CD4-positive, alpha-beta T cell (primary cell): Measurements from ENCODE around the gene GATAD2B. TPM values are rescaled to one million over a fixed set of nuclear protein-coding genes. Genes with fewer than 3 reads are reported as not detected.
"Not testable (repeated sequence)": the region's sequence is repeated elsewhere in the genome, so short reads cannot be mapped to it uniquely, and the experiment has no call there.

Experiments
- ATAC-seq: fragments of 200-7000 bp; cut with Tn5 transposase; one replicate; pipeline ENCODE4 v1.10.0; 2022; ENCODE audit warnings: mild to moderate bottlenecking; ENCODE audit not compliant: poor library complexity
- CTCF ChIA-PET: fragments of 350-600 bp; sonication (Branson Sonifier 250); formaldehyde crosslinking; loops from one replicate; lab custom pipeline; 2021; ENCODE audit warnings: antibody characterized with exemption, inconsistent platforms; lab: Charles Lee
- POLR2A ChIA-PET: fragments of 350-600 bp; sonication (Branson Sonifier 250); formaldehyde crosslinking; loops from one replicate; lab custom pipeline; 2021; ENCODE audit warnings: antibody characterized with exemption, inconsistent platforms; lab: Charles Lee
- DNase-seq, 14 experiments: peaks; one replicate each; pipeline ENCODE4 v3.0.0-alpha.2; 2013 to 2020; ENCODE audit warnings: mixed read lengths in 2 of 14
- H3K27ac ChIP-seq, 2 donors: one replicate each; pipeline versions ENCODE4 v1.5.1 to v1.7.0; 2013; ENCODE audit warnings: low read length in 2 of 2, low read depth in 1 of 2, mild to moderate bottlenecking in 1 of 2
- H3K27me3 ChIP-seq, 2 experiments: 1 replicate in 1 of 2; 2 replicates in 1 of 2; pipeline versions ENCODE4 v1.6.1 to v1.7.0; 2013; ENCODE audit warnings: low read length in 2 of 2, control low read depth in 1 of 2, mild to moderate bottlenecking in 1 of 2, moderate library complexity in 1 of 2; ENCODE audit not compliant: insufficient read depth in 2 of 2, control insufficient read depth in 1 of 2
- H3K36me3 ChIP-seq: one replicate; pipeline ENCODE4 v1.6.1; 2013; ENCODE audit warnings: low read length, control low read depth; ENCODE audit not compliant: insufficient read depth
- H3K4me1 ChIP-seq: one replicate; pipeline ENCODE4 v1.6.1; 2013; ENCODE audit warnings: low read length, control low read depth; ENCODE audit not compliant: insufficient read depth
- H3K4me3 ChIP-seq: one replicate; pipeline ENCODE4 v1.5.1; 2013; ENCODE audit warnings: mild to moderate bottlenecking, low read length, moderate library complexity
- H3K9me3 ChIP-seq, 2 experiments: 1 replicate in 1 of 2; 2 replicates in 1 of 2; pipeline versions ENCODE4 v1.6.1 to v1.7.0; 2013; ENCODE audit warnings: low read length in 2 of 2, mild to moderate bottlenecking in 2 of 2, control low read depth in 1 of 2, moderate library complexity in 1 of 2; ENCODE audit not compliant: control insufficient read depth in 1 of 2, insufficient read depth in 1 of 2
- H3K27ac Mint-ChIP-seq: one replicate; pipeline ENCODE4 v1.8.0; 2020; ENCODE audit warnings: mixed read lengths
- H3K27me3 Mint-ChIP-seq: one replicate; pipeline ENCODE4 v1.8.0; 2021; ENCODE audit warnings: mixed read lengths
- H3K36me3 Mint-ChIP-seq: one replicate; pipeline ENCODE4 v1.8.0; 2021; ENCODE audit warnings: low read depth, mixed read lengths
- H3K4me1 Mint-ChIP-seq: one replicate; pipeline ENCODE4 v1.8.0; 2021; ENCODE audit warnings: low read depth, mixed read lengths
- H3K4me3 Mint-ChIP-seq: one replicate; pipeline ENCODE4 v1.8.0; 2020; ENCODE audit warnings: mild to moderate bottlenecking, mixed read lengths
- H3K9me3 Mint-ChIP-seq: one replicate; pipeline ENCODE4 v1.8.0; 2020; ENCODE audit warnings: mixed read lengths
- CTCF ChIP-seq: fragments of 200-600 bp; IDR thresholded peaks from one replicate; pipeline ENCODE4 v1.8.0; 2022; ENCODE audit warnings: antibody characterized with exemption, mild to moderate bottlenecking
- intact Hi-C, 2 experiments: fragments of 100-400 bp; cut with DNase I in 1 of 2; cut with micrococcal nuclease in 1 of 2; formaldehyde crosslinking; loops; one replicate each; pipeline versions ENCODE4 v1.15.1 to v1.9.0; 2023 to 2025; cut with DNase I, micrococcal nuclease
- total RNA-seq, 174 experiments: library from RNA in 2 of 174; stranded (reverse) in 2 of 174; gene quantifications; one replicate each; pipeline ENCODE4 v1.2.3 and lab custom pipeline; 2021 to 2026

The GATAD2B gene
- total RNA-seq, 2 experiments from 2014 or later = 51.6 to 52.3 TPM

GRCh38 chr1:153783233-153784190 is 139.3 kb downstream of the GATAD2B start:
- peak; percentile 95 for ATAC-seq
- H3K4me3 Mint-ChIP-seq = peak overlapping the region; percentile 94
- TF ChIP-seq CTCF = no peak
- Histone ChIP-seq H3K4me3 (peak overlapping the region; percentile 73), H3K4me1 (peaks cover 16% of the 10 kb centered on the region), H3K9me3 (no peaks in the 10 kb centered on the region), H3K27me3 (no peaks in the 10 kb centered on the region), H3K36me3 (no peaks in the 10 kb centered on the region), H3K27ac (peak overlapping the region; percentile 96 to 97)
- H3K4me1 Mint-ChIP-seq = peaks cover 11% of the 10 kb centered on the region
- DNase-seq = peak; percentile 83 to 95 (median 89)
- peaks cover 8% of the 10 kb centered on the region for H3K27me3 Mint-ChIP-seq
- H3K9me3 Mint-ChIP-seq = no peaks in the 10 kb centered on the region
- ChIA-PET CTCF (interaction anchor here (0.6 to 1.0 kb wide), 4 partner anchors 13 to 208 kb away, joined by 3 to 4 read pairs (median 3); partner anchors contain the start of gene CREB3L4), POLR2A (interaction anchor here (0.5 to 1.9 kb wide), 19 partner anchors 8 to 426 kb away, joined by 3 to 26 read pairs (median 4); partner anchors contain the start of genes CHTOP, CREB3L4, DENND4B and JTB)
- intact Hi-C loops = no loop called here
- H3K27ac Mint-ChIP-seq = peak overlapping the region; percentile 97
- no peaks in the 10 kb centered on the region for H3K36me3 Mint-ChIP-seq

GRCh38 chr1:153782648-153783047 is 140.1 kb downstream of the GATAD2B start:
- Mint-ChIP-seq H3K4me1 (peaks cover 11% of the 10 kb centered on the region), H3K4me3 (peak overlapping the region; percentile 94), H3K27ac (peak overlapping the region; percentile 97)
- ATAC-seq, H3K9me3 Mint-ChIP-seq, CTCF ChIA-PET, H3K27me3 ChIP-seq, H3K27me3 Mint-ChIP-seq, H3K36me3 ChIP-seq, DNase-seq, H3K36me3 Mint-ChIP-seq, intact Hi-C loops, H3K9me3 ChIP-seq: not testable (repeated sequence)
- POLR2A ChIA-PET = interaction anchor here (1.0 kb wide), 1 partner anchor 176 kb away, joined by 3 read pairs; no protein-coding TSS in a partner anchor
- Histone ChIP-seq H3K4me1 (peaks cover 16% of the 10 kb centered on the region), H3K4me3 (peak overlapping the region; percentile 73), H3K27ac (peak overlapping the region in 1 of 2 donors; percentile 96)

DNA sequence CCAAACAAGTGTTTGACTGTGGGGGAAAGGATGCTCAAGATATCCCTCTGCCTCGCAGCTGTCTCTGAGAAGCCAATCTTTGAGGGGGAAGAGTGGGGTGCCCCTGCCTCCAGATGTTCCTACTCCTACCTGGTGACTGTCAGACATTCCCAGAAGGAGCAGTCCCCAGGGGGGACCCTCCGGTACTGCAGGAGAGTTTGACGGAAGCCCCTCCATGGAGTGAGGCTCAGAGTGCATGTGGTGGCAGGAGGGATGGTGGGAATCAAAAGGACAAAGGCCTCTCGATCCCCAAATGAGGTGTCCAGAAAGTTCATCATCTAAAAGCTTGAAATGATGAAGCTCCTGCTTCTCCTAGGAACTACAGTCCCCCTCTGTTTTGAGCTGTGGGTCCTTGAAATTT is 142.2 kb downstream of the GATAD2B start:
- Mint-ChIP-seq H3K27ac (no peak overlapping the region), H3K36me3 (no peaks in the 10 kb centered on the region), H3K27me3 (no peaks in the 10 kb centered on the region), H3K4me1 (peaks cover 17% of the 10 kb centered on the region), H3K9me3 (no peaks in the 10 kb centered on the region), H3K4me3 (no peak overlapping the region)
- no peaks in the 10 kb centered on the region for H3K36me3 ChIP-seq
- CTCF ChIA-PET = no interaction called here
- intact Hi-C loops = no loop called here
- DNase-seq = no peak
- no peaks in the 10 kb centered on the region for H3K9me3 ChIP-seq
- no peak overlapping the region for H3K4me3 ChIP-seq
- POLR2A ChIA-PET = no interaction called here
- no peak for TF ChIP-seq CTCF
- H3K27me3 ChIP-seq = no peaks in the 10 kb centered on the region
- H3K27ac ChIP-seq = no peak overlapping the region
- H3K4me1 ChIP-seq = peaks cover 30% of the 10 kb centered on the region
- no peak for ATAC-seq
